Measurements from ENCODE around the gene JARID2. TPM values are rescaled to one million over a fixed set of nuclear protein-coding genes. Genes with fewer than 3 reads are reported as not detected.

The JARID2 gene
- total RNA-seq, 2 experiments from 2014 or later = 27.5 to 27.6 TPM

DNA sequence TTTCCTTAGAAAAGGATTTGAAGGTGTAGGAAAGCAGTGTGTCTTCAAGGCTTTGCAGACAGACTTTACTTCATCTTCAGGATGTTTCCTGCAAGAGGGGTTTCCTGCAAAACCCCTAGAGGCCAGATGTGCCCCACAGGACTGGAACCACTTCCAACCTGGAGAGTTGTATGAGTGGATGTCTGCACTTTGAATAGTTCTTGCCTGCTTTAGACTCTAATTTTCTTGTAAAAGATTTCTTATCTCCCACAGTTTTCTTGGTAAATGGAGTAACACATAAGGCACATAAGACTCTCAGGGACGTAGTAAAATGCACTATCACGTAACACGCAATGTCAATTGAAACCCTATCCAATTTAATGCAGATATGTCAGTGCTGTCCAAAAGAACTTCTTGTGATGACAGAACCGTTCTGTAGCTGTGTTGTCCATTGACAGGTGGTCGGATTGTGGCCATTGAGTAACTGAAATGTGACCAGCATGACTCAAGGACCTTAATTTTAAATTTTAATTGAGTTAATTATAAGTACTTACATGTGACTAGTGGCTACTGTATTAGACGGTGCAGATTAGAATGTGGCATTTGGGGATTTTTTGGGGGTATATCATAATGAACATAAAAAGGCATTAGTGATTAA, 118.7 kb downstream of the JARID2 start:
- peaks cover 17% of the 10 kb centered on the region for H3K36me3 Mint-ChIP-seq (ENCODE audit: low read depth)
- no peak for DNase-seq
- POLR2A ChIA-PET = no interaction called here
- CTCF ChIA-PET = interaction anchor here (1.0 kb wide), 1 partner anchor 68 kb away, joined by 3 read pairs; no protein-coding TSS in a partner anchor
- peaks cover 38% of the 10 kb centered on the region for H3K4me1 Mint-ChIP-seq
- no peak overlapping the region for H3K27ac Mint-ChIP-seq
- H3K27me3 Mint-ChIP-seq = no peaks in the 10 kb centered on the region
- no peaks in the 10 kb centered on the region for H3K9me3 Mint-ChIP-seq
- no peak overlapping the region for H3K4me3 Mint-ChIP-seq

DNA sequence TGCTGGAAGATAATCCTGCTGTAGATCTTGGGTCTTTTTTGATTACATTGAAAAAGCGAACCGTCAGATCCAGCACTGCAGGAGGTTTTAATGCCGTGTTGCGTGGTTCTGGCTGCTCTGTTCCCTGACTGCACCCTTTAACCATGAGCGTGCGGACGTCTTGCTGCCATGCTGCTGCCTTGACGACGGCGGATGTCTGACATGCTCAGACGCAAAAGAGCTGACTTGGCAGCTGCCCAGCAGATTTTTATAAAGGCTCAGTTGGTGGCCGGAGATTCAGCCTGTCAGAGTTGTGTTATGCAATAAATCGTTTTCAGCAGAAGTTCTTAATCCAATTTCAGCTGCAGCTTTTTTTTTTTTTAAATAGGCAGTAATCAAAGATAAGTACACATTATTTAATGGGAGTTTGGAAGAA, 119.4 kb downstream of the JARID2 start:
- ChIA-PET CTCF (interaction anchor here (1.0 kb wide), 1 partner anchor 69 kb away, joined by 3 read pairs; no protein-coding TSS in a partner anchor), POLR2A (no interaction called here)
- Mint-ChIP-seq H3K4me1 (peaks cover 44% of the 10 kb centered on the region), H3K9me3 (no peaks in the 10 kb centered on the region), H3K27me3 (no peaks in the 10 kb centered on the region), H3K36me3 (ENCODE audit: low read depth) (peaks cover 21% of the 10 kb centered on the region), H3K4me3 (no peak overlapping the region), H3K27ac (no peak overlapping the region)
- DNase-seq = peak; percentile 57

DNA sequence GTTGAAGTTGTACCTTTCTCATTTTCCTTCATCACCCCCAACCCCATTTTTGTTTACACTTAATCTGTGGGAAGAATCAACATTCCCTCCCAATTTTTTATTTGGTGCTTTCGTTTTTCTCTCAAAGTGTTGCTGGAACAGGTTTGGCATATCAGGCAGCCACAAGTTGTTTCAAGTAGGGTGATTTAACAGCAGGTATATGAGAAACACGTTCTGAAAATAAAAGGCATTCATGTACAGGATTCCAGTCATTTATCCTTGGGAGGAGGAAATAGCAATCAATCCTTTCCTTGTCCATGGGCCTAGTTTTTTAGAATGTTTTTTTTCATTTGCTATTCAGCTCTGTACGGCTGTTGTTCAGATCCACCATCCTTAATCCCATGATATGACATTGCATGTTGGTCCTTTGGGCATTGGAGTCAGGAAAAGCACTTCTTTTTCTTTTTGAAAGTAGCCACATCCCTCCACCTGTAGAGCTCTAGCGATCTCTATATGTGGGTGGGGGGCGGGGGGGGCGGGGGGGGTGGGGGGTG, 120.2 kb downstream of the JARID2 start:
- Mint-ChIP-seq H3K4me3 (no peak overlapping the region), H3K4me1 (peaks cover 49% of the 10 kb centered on the region), H3K36me3 (ENCODE audit: low read depth) (peaks cover 21% of the 10 kb centered on the region), H3K27ac (no peak overlapping the region), H3K9me3 (no peaks in the 10 kb centered on the region), H3K27me3 (no peaks in the 10 kb centered on the region)
- POLR2A ChIA-PET = interaction anchor here (0.5 kb wide), 1 partner anchor 766 kb away, joined by 4 read pairs; no protein-coding TSS in a partner anchor
- DNase-seq = no peak
- CTCF ChIA-PET = no interaction called here

DNA sequence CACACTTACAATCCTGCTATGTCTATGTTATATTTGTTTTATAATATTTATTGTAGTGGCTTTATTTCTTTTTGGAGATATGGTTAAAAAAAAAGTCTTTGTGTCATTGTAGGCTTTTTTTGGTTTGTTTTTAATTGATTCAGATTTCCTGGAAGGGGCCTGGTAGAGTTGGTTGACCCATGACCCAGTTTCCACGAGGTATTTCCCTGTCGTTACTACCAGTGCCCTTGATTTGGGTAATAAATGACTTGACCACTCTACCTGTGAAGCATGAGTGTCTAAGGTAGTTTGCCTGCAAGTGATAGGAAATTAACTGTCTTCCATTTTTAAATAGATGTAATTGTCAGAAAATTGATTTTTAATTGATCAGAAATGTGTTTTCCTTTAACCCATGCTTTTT, 121.0 kb downstream of the JARID2 start:
- CTCF ChIA-PET = no interaction called here

DNA sequence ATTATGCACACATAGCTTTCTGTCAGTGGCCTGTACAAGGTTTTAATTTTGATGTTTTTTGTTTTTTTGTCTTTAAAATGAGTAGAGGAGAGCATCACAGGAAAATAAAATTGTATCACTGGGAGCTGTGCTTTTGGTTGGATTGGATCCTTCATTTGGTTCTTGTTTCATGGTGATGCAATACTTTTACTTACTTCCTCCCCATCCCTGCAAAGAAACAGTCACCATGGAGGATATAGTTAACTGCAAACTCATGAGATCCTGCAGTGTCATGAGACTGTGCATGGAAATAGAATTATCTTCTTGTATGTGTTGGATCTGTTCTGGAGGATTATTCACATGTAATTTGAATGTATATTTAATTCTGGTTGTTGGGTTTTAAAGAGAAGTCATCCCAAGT, 122.3 kb downstream of the JARID2 start:
- Mint-ChIP-seq H3K36me3 (ENCODE audit: low read depth) (peaks cover 24% of the 10 kb centered on the region), H3K27ac (no peak overlapping the region), H3K27me3 (no peaks in the 10 kb centered on the region), H3K9me3 (no peaks in the 10 kb centered on the region), H3K4me1 (peaks cover 49% of the 10 kb centered on the region), H3K4me3 (no peak overlapping the region)
- no peak for DNase-seq
- ChIA-PET POLR2A (interaction anchor here (0.6 kb wide), 1 partner anchor 407 kb away, joined by 3 read pairs; no protein-coding TSS in a partner anchor), CTCF (no interaction called here)

More for the DNA sequence above, 121.0 kb downstream of the JARID2 start:
- Mint-ChIP-seq H3K9me3 (no peaks in the 10 kb centered on the region), H3K27ac (no peak overlapping the region), H3K27me3 (no peaks in the 10 kb centered on the region), H3K36me3 (ENCODE audit: low read depth) (peaks cover 22% of the 10 kb centered on the region), H3K4me3 (no peak overlapping the region), H3K4me1 (peaks cover 49% of the 10 kb centered on the region)
- DNase-seq = no peak
- POLR2A ChIA-PET = no interaction called here

DNA sequence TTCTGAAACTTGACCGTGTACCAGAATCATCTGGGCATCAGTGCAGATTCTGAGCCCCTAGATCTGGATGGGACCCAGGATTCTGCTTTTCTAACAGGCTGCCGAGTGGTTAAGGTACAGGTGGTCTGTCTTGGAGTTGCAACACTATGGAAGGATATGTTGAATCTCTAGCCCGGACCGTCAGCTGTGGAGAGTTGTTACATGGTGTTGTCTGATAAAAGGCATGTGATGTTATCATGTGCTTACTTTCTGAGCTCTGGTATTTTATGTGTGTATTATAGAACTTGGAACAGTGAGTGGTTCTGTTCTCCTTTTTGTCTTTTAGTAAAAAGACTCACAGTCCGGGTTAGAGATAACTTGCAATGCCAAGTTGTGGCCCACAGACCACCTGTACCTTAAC, 123.0 kb downstream of the JARID2 start:
- no peak overlapping the region for H3K27ac Mint-ChIP-seq
- peaks cover 24% of the 10 kb centered on the region for H3K36me3 Mint-ChIP-seq (ENCODE audit: low read depth)
- no peak for DNase-seq
- no peaks in the 10 kb centered on the region for H3K9me3 Mint-ChIP-seq
- ChIA-PET CTCF (no interaction called here), POLR2A (no interaction called here)
- H3K4me3 Mint-ChIP-seq = no peak overlapping the region
- H3K4me1 Mint-ChIP-seq = peaks cover 49% of the 10 kb centered on the region
- H3K27me3 Mint-ChIP-seq = no peaks in the 10 kb centered on the region

DNA sequence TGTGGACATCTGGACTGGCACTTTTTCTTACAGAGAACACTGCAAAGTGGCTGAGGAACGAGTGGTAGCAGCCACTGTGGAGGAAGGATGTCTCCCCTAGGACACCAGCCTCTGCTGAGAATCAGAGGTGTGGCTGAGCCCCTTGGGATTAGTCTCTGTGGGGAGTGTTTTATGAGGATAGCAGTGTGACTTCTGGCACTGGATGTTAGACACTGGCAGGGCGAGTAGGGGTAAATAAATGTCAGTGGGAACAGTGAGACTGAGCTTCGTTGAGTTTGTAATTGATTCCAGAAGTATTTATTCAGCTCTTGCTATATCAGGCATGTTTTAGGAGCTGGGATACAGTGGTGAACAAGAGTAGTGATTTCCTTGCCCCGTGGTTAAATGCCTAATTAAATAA, 124.0 kb downstream of the JARID2 start:
- Mint-ChIP-seq H3K9me3 (no peaks in the 10 kb centered on the region), H3K4me3 (no peak overlapping the region), H3K4me1 (peaks cover 49% of the 10 kb centered on the region), H3K27ac (no peak overlapping the region), H3K36me3 (ENCODE audit: low read depth) (peaks cover 24% of the 10 kb centered on the region), H3K27me3 (no peaks in the 10 kb centered on the region)
- ChIA-PET POLR2A (interaction anchor here (0.6 kb wide), 1 partner anchor 1331 kb away, joined by 3 read pairs; no protein-coding TSS in a partner anchor), CTCF (interaction anchor here (0.8 kb wide), 1 partner anchor 13 kb away, joined by 3 read pairs; no protein-coding TSS in a partner anchor)
- DNase-seq = no peak

DNA sequence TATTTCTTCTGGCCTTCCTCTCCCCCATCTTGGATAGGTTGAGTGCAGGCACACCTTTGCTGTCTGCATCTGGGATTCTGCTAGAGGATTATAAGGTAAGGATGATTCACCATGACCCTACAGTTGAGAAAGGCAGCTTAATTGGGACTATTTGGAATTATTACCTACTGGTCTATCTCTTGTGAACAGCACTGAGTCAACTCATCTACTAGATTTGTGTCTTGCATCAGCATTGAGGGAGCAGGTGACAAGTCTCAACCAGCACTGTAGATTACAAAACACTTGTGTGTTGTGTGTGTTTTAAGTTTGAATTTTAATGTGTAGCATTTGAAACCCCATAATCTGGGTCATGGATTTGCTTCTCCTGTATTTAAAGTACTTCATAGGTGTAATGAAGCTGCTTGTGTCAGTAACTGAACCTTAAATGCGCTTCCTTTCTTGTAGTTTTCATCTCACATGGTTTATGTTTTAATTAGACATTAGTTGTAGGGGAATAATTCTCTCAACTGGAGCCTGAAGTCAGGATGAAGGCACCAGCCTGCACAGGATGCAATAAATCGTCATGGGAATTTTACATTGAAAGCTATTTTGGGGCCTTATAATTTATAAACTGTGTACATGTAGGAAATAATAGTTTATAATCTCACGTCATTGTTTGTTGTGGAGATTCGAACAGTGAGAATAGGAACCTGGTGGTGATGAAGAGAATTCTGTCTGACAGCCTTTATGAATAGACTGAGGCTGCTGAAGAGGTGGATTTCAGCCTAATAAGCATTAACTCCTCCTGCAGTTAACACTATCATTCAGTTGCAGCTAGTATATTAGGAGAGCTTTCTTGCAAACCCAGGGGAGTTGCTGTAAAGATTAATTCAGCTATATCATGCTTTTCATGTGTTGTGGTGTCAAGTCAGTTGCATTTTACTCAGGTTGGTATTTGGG, 125.1 kb downstream of the JARID2 start:
- ChIA-PET CTCF (interaction anchor here (0.8 kb wide), 3 partner anchors 12 to 30 kb away, joined by 3 to 4 read pairs (median 3); no protein-coding TSS in a partner anchor), POLR2A (no interaction called here)
- no peak overlapping the region for H3K4me3 Mint-ChIP-seq
- H3K9me3 Mint-ChIP-seq = no peaks in the 10 kb centered on the region
- peaks cover 39% of the 10 kb centered on the region for H3K4me1 Mint-ChIP-seq
- no peak overlapping the region for H3K27ac Mint-ChIP-seq
- no peaks in the 10 kb centered on the region for H3K27me3 Mint-ChIP-seq
- peaks cover 28% of the 10 kb centered on the region for H3K36me3 Mint-ChIP-seq (ENCODE audit: low read depth)
- DNase-seq = no peak

DNA sequence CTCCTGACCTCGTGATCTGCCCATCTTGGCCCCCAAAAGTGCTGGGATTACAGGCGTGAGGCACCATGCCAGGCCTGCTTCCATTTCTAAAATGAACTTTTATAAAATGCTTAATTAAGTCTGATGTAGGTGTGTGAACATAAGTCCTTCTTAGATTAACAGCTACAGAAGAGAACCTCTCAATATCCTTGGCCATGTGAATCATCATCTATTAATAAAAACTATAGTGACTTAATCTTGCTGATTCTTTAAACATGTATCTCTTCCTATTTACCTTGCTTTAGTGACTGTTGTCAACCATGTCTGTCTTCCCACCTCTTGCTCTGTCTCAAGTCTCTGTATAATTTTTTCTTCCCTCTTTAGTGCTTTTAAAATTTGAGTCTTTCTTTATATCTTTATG, 127.1 kb downstream of the JARID2 start:
- no peaks in the 10 kb centered on the region for H3K27me3 Mint-ChIP-seq
- peaks cover 26% of the 10 kb centered on the region for H3K4me1 Mint-ChIP-seq
- no peak overlapping the region for H3K27ac Mint-ChIP-seq
- no peaks in the 10 kb centered on the region for H3K9me3 Mint-ChIP-seq
- CTCF ChIA-PET = interaction anchor here (0.9 kb wide), 1 partner anchor 8 kb away, joined by 3 read pairs; no protein-coding TSS in a partner anchor
- POLR2A ChIA-PET = no interaction called here
- H3K36me3 Mint-ChIP-seq (ENCODE audit: low read depth) = peaks cover 32% of the 10 kb centered on the region
- DNase-seq = no peak
- no peak overlapping the region for H3K4me3 Mint-ChIP-seq

DNA sequence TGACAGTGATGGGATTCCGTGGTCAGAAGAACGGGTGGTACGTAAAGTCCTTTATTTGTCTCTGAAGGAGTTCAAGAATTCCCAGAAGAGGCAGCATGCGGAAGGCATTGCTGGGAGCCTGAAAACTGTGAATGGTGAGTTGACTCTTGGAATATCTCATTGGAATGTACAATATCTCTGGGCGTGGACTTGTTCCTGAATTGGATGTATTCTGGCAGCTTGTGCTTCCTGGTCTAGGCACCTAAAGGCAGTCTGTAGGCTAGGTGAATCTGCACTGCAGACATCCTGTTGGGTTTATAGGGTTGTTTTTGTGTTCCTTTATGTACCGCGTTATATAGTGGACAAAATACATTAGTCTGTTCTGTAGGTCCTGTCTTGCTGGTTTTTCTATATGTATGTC, 128.2 kb downstream of the JARID2 start:
- Mint-ChIP-seq H3K9me3 (no peaks in the 10 kb centered on the region), H3K27me3 (no peaks in the 10 kb centered on the region), H3K36me3 (ENCODE audit: low read depth) (peaks cover 30% of the 10 kb centered on the region), H3K4me3 (no peak overlapping the region), H3K4me1 (peaks cover 28% of the 10 kb centered on the region), H3K27ac (no peak overlapping the region)
- ChIA-PET POLR2A (no interaction called here), CTCF (no interaction called here)
- no peak for DNase-seq

DNA sequence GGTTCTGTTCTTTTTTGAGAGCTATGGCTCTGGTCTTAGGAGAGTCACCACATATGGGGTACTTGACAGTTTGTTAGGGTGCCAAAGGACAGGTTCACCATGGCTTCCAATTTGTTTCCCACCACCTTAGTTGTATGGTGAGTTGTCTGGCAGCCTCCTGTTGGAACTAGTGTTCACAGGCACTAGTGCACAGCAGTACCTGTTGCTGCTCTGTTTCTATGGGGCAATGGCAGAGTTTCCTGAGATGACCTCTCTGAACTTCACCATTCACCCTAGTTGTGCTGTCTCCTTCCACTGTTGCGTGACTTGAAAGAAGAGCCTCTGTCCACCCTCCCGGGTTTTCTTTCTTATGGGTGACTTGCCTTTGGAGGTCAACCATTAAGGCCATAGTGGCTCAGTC, 129.1 kb downstream of the JARID2 start:
- Mint-ChIP-seq H3K27me3 (no peaks in the 10 kb centered on the region), H3K4me1 (peaks cover 29% of the 10 kb centered on the region), H3K4me3 (no peak overlapping the region), H3K27ac (no peak overlapping the region), H3K9me3 (no peaks in the 10 kb centered on the region), H3K36me3 (ENCODE audit: low read depth) (peaks cover 25% of the 10 kb centered on the region)
- CTCF ChIA-PET = interaction anchor here (1.5 kb wide), 1 partner anchor 43 kb away, joined by 3 read pairs; no protein-coding TSS in a partner anchor
- no peak for DNase-seq
- POLR2A ChIA-PET = no interaction called here

DNA sequence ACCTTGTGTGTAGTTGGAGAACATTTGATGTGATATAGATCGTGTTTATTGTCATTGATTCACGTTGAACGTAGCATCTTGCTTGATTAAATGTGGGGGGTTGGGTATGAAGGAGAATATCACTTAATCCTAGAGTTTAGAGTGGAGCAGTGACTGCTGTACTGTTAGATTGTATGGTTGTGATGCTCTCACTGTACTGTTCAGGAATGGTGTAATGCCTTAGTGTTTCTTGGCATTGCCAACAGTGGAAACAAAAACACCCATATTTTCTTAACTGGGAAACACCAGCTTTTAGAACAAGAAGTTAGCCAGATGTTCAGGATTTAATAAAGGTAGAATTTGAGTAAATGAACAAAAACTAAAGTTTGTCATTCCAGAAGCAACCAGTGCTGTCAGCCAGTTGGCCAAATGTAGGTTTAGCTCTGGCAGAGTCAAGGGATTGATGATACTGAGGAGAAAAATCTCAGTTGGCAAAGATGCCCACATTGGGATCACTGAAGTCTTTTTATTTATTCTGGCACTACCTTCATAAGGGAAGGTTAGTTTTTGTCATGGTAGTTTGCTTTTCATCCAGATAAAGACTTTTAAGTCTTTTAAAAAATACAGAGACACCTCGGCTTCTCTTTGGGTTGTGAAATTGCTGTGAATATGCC, 129.9 kb downstream of the JARID2 start:
- Mint-ChIP-seq H3K27ac (no peak overlapping the region), H3K4me1 (peaks cover 31% of the 10 kb centered on the region), H3K4me3 (no peak overlapping the region), H3K9me3 (peaks cover 2% of the 10 kb centered on the region), H3K36me3 (ENCODE audit: low read depth) (peaks cover 29% of the 10 kb centered on the region), H3K27me3 (no peaks in the 10 kb centered on the region)
- ChIA-PET CTCF (interaction anchor here (1.5 kb wide), 1 partner anchor 43 kb away, joined by 3 read pairs; no protein-coding TSS in a partner anchor), POLR2A (no interaction called here)
- DNase-seq = no peak

Measured in activated CD4-positive, alpha-beta T cell treated with anti-CD3 and anti-CD28 coated beads, Interleukin-2, amount 10 ng/mL, durations not matched to agents 7 days and 5 days (primary cell).